Mammary epithelial cell (primary cell): ENCODE results near the gene STAMBPL1.

Experiments
- EZH2 ChIP-seq: IDR thresholded peaks from 2 replicates; pipeline ENCODE4 v1.6.1; 2012; ENCODE audit warnings: low read length, inconsistent platforms, borderline replicate concordance
- TF ChIP-seq, protein P1 (sequence below), 2 donors: IDR thresholded peaks in 1 of 2; conservative IDR thresholded peaks in 1 of 2; 2 replicates each; pipeline ENCODE4 v1.5.1; 2011 to 2012; ENCODE audit warnings: inconsistent platforms in 2 of 2, low read length in 2 of 2, mild to moderate bottlenecking in 2 of 2, control low read depth in 1 of 2, low read depth in 1 of 2; ENCODE audit not compliant: insufficient read depth in 1 of 2; ENCODE audit errors: extremely low read depth in 1 of 2

DNA sequence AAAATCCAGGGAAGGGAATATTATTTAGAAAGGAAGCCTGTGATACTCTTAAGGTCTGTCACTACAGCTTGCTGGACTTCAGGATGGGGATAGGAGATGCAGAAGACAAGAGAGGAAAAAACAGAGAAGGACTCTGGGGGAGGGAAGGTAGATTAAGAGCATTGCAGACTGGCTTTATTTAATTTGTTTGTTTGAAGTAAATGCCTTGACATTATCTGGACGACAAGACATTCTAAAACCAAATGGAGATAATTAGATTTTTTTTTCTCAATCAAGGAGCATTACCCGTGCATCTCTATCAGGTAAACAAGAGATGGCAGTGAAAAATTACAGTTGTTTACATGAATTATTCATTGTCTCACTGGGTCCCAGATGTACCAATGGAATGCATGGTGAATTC lies 48.2 kb downstream of the STAMBPL1 start:
- TF ChIP-seq, protein P1, sequence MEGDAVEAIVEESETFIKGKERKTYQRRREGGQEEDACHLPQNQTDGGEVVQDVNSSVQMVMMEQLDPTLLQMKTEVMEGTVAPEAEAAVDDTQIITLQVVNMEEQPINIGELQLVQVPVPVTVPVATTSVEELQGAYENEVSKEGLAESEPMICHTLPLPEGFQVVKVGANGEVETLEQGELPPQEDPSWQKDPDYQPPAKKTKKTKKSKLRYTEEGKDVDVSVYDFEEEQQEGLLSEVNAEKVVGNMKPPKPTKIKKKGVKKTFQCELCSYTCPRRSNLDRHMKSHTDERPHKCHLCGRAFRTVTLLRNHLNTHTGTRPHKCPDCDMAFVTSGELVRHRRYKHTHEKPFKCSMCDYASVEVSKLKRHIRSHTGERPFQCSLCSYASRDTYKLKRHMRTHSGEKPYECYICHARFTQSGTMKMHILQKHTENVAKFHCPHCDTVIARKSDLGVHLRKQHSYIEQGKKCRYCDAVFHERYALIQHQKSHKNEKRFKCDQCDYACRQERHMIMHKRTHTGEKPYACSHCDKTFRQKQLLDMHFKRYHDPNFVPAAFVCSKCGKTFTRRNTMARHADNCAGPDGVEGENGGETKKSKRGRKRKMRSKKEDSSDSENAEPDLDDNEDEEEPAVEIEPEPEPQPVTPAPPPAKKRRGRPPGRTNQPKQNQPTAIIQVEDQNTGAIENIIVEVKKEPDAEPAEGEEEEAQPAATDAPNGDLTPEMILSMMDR (conservative IDR thresholded peaks at IDR 0.05 in 1 of 2, IDR thresholded peaks at IDR 0.05 in 1 of 2; ENCODE audit: extremely low read depth in 1 of 2, insufficient read depth in 1 of 2, low read depth in 1 of 2, low read length in 2 of 2): no peak
- no peak for TF ChIP-seq EZH2
